Adrenal gland (tissue), 19 donors: ENCODE results near the gene CT45A5. TPM values are rescaled to one million over a fixed set of nuclear protein-coding genes. Genes with fewer than 3 reads are reported as not detected.
"Not testable (repeated sequence)": the region's sequence is repeated elsewhere in the genome, so short reads cannot be mapped to it uniquely, and the experiment has no call there.

Experiments
- DNase-seq, 7 donors: peaks; one replicate each; pipeline ENCODE4 v3.0.0-alpha.2; 2019 to 2020
- H3K27ac ChIP-seq, 5 donors: fragments of 200-600 bp; sonication (generic) in 4 of 5; 1 replicate in 3 of 5; 2 replicates in 2 of 5; pipeline versions ENCODE4 v1.5.1 to v1.8.0; 2016 to 2020; ENCODE audit warnings: mild to moderate bottlenecking in 1 of 5
- H3K27me3 ChIP-seq: fragments of 200-600 bp; 2 replicates; pipeline ENCODE4 v1.8.0; 2021
- H3K36me3 ChIP-seq, 2 donors: fragments of 200-600 bp; replicated peaks in 1 of 2; 1 replicate in 1 of 2; 2 replicates in 1 of 2; pipeline versions ENCODE4 v1.5.1 to v1.8.0; 2018 to 2022
- H3K4me1 ChIP-seq, 2 donors: fragments of 200-600 bp; replicated peaks in 1 of 2; 1 replicate in 1 of 2; 2 replicates in 1 of 2; pipeline versions ENCODE4 v1.5.1 to v1.8.0; 2018 to 2021
- H3K4me3 ChIP-seq, 4 donors: fragments of 200-600 bp; sonication (generic) in 3 of 4; one replicate each; pipeline ENCODE4 v1.5.1; 2016 to 2018
- H3K9me3 ChIP-seq, 3 donors: fragments of 200-600 bp; sonication (generic) in 1 of 3; replicated peaks in 1 of 3; 1 replicate in 2 of 3; 2 replicates in 1 of 3; pipeline versions ENCODE4 v1.5.1 to v1.8.0; 2016 to 2021
- WGBS, 4 donors: extraction: QIAGEN DNeasy Blood & Tissue Kit in 2 of 4; methylation state at CpG; one replicate each; pipeline versions ENCODE4 v1.1.5 to v1.1.7; 2013 to 2017; 5-methylcytosine and 5-hydroxymethylcytosine counted together
- intact Hi-C, 2 donors: fragments of 100-400 bp; cut with DNase I; formaldehyde crosslinking; loops; one replicate each; pipeline versions ENCODE4 v1.14.1 to v1.15.0; 2022 to 2023
- long read RNA-seq, 10 donors: library from polyadenylated mRNA in 3 of 10; unstranded in 2 of 10; stranded (forward) in 1 of 10; transcript quantifications; one replicate each; pipeline ENCODE4 v2.0.0 and lab custom pipeline, GENCODE V29; 2021 to 2026
- polyA plus RNA-seq, 3 donors: library from polyadenylated mRNA; stranded (reverse); fragments of 200-250 nt in 2 of 3; fragments of 350-450 nt in 1 of 3; fragmentation: Illumina TruSeq in 1 of 3; extraction: RNeasy Lipid Tissue Mini Kit (QIAGEN cat#74804) in 1 of 3; gene quantifications; one replicate each; pipeline ENCODE4 v1.2.3, GENCODE V29; 2013 to 2014
- total RNA-seq, 9 donors: library from RNA; depleted of rRNA in 4 of 9; stranded (reverse); fragments of >200 nt in 4 of 9; fragments of 120-200 nt in 1 of 9; fragmentation: NEBNext Ultra II Directional in 1 of 9; extraction: Animal tissue kit (Norgen Biotek cat#: 25700) in 1 of 9; gene quantifications; one replicate each; pipeline versions ENCODE4 v1.1.0 to v1.2.4, GENCODE V29; 2013 to 2023
- TF ChIP-seq, protein P1 (sequence below), 6 experiments: fragments of 450-650 bp in 4 of 6; fragments of 200-600 bp in 2 of 6; sonication (generic) in 1 of 6; IDR thresholded peaks; 1 replicate in 5 of 6; 2 replicates in 1 of 6; pipeline versions ENCODE4 v1.5.1 to v1.8.0; 2016 to 2021; ENCODE audit warnings: antibody characterized with exemption in 6 of 6, mild to moderate bottlenecking in 2 of 6, moderate library complexity in 1 of 6
- donor health status: healthy with polysubstance abuse.
- donor health status: Bipolar disorder and iron deficiency.
- donor health status: DM: yes; HTN: yes; CAD: no.
- donor health status: DM: no; HTN: no; CAD: no.
- donor health status: DM: no; HTN: no; CAD: no.
- donor health status: DM: yes; HTN: yes; CAD: no.

Gene CT45A5, protein sequence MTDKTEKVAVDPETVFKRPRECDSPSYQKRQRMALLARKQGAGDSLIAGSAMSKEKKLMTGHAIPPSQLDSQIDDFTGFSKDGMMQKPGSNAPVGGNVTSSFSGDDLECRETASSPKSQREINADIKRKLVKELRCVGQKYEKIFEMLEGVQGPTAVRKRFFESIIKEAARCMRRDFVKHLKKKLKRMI
- total RNA-seq, result not detected
- polyA plus RNA-seq, result not detected
- long read RNA-seq, donor 1, result 0 reads
- long read RNA-seq, donor 2, result 0 reads
- long read RNA-seq, donor 3, result 0 reads
- long read RNA-seq, donor 4, result 0 reads
- long read RNA-seq, donor 5, result 0 reads
- long read RNA-seq, donor 6, result 0 reads
- long read RNA-seq, donor 7, result 0 reads
- long read RNA-seq, donor 8, result 0 reads
- long read RNA-seq, donor 9, result 0 reads
- long read RNA-seq, donor 10, result 0 reads

DNA sequence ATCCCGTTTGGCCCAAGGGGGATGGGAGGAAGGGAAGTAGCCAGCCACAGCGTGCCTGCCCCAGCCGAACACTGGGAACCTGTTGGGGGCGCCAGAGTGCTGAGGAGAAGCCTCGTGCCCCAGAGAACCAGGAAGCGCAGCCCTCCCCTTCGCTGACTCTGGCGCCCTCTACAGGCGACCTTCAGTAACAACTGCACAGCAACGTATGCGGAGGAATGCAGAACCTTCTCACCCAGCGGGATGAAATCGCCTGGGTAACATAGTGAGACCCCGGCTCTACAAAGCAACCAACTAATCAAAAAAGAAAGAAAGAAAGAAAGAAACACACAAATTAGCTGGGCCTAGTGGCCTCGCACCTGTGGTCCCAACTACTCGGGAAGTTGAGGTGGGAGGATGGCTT lies at the start of gene CT45A5:
Gene CT45A5, minus strand, starts transcription at position 101 of the 400 bp plus-strand sequence. CDS start 3,774 bp downstream, outside the sequence.
- intact Hi-C loops, result not testable (repeated sequence)

GRCh38 chrX:135819912-135820311 lies 34.6 kb upstream of the CT45A5 start, which contains the start of gene CT45A2:
CT45A2 (minus strand) TSS chrX:135820012; CDS start chrX:135816265, 3,747 bp downstream.
- H3K4me3 ChIP-seq, H3K27ac ChIP-seq, H3K4me1 ChIP-seq, H3K27me3 ChIP-seq, H3K9me3 ChIP-seq, intact Hi-C loops, H3K36me3 ChIP-seq, DNase-seq: not testable (repeated sequence)
- no CpG with 5 or more reads among the region's 17 CpGs for WGBS, 4 donors

More for the DNA sequence above, at the start of gene CT45A5:
- H3K27me3 ChIP-seq, H3K9me3 ChIP-seq, H3K36me3 ChIP-seq, H3K4me3 ChIP-seq, H3K4me1 ChIP-seq, DNase-seq, H3K27ac ChIP-seq: not testable (repeated sequence)
- no CpG with 5 or more reads among the region's 16 CpGs for WGBS, 4 donors

GRCh38 chrX:135802687-135803086 lies 17.4 kb upstream of the CT45A5 start, which contains the start of gene CT45A6:
CT45A6 (minus strand) TSS chrX:135802787; CDS start chrX:135798993, 3,794 bp downstream.
- DNase-seq, H3K27ac ChIP-seq, H3K27me3 ChIP-seq, H3K36me3 ChIP-seq, H3K4me3 ChIP-seq, intact Hi-C loops, H3K4me1 ChIP-seq, H3K9me3 ChIP-seq: not testable (repeated sequence)
- no CpG with 5 or more reads among the region's 16 CpGs for WGBS, 4 donors

GRCh38 chrX:135768091-135768490 lies 17.2 kb downstream of the CT45A5 start, which contains the start of gene CT45A3:
CT45A3 (minus strand) TSS chrX:135768191; CDS start chrX:135764444, 3,747 bp downstream.
- H3K4me3 ChIP-seq, intact Hi-C loops, H3K4me1 ChIP-seq, H3K27ac ChIP-seq, H3K36me3 ChIP-seq, H3K27me3 ChIP-seq, DNase-seq, H3K9me3 ChIP-seq: not testable (repeated sequence)
- WGBS, 4 donors, result no CpG with 5 or more reads among the region's 17 CpGs

GRCh38 chrX:135744739-135745138 lies 40.6 kb downstream of the CT45A5 start:
- H3K4me3 ChIP-seq, H3K9me3 ChIP-seq, H3K27ac ChIP-seq, H3K4me1 ChIP-seq, H3K36me3 ChIP-seq, H3K27me3 ChIP-seq, intact Hi-C loops, DNase-seq: not testable (repeated sequence)
- 83 to 94% (median 85%) methylated on average over 3 of the region's 4 CpGs for WGBS, 4 donors

DNA sequence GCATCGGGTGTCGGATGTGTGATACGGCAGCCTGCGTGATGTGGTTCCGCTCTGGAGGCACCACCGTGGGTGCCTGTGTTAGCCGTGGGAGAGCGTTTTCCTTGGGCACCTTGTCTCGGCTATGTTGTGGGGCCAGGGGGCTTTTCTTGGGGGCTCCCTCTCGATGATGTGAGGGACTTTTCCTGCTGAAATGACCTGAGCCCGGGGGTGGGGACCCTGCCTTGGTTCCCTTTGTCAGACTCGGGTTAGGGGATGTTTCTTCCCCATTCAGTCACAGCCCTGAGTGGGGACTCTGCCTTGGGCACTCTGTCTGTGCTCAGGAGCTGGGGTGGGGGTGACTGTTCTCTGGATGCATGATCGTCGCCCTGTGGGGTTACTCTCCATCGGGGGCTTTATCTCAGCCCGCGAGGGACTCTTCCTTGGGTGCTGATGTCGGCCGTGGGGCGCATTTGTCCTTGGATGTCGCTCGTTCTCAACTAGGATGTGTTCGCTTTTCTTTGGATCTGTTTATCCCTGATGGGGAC lies 44.0 kb downstream of the CT45A5 start:
- Histone ChIP-seq H3K4me1 (no peaks in the 10 kb centered on the region), H3K4me3 (no peak overlapping the region), H3K27ac (no peak overlapping the region), H3K9me3 (no peaks in the 10 kb centered on the region), H3K36me3 (no peaks in the 10 kb centered on the region), H3K27me3 (no peaks in the 10 kb centered on the region)
- intact Hi-C loops, result no loop called here
- TF ChIP-seq, protein P1, sequence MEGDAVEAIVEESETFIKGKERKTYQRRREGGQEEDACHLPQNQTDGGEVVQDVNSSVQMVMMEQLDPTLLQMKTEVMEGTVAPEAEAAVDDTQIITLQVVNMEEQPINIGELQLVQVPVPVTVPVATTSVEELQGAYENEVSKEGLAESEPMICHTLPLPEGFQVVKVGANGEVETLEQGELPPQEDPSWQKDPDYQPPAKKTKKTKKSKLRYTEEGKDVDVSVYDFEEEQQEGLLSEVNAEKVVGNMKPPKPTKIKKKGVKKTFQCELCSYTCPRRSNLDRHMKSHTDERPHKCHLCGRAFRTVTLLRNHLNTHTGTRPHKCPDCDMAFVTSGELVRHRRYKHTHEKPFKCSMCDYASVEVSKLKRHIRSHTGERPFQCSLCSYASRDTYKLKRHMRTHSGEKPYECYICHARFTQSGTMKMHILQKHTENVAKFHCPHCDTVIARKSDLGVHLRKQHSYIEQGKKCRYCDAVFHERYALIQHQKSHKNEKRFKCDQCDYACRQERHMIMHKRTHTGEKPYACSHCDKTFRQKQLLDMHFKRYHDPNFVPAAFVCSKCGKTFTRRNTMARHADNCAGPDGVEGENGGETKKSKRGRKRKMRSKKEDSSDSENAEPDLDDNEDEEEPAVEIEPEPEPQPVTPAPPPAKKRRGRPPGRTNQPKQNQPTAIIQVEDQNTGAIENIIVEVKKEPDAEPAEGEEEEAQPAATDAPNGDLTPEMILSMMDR (IDR thresholded peaks at IDR 0.05), result no peak
- DNase-seq, result no peak
- 79 to 88% (median 83%) methylated on average over 5 to 23 of the region's 23 CpGs for WGBS, 4 donors
